A673 (cell line): ENCODE measurements around the gene AKAP12. TPM values are rescaled to one million over a fixed set of nuclear protein-coding genes. Genes with fewer than 3 reads are reported as not detected.

Experiments used
- BruUV-seq: library from RNA; stranded (reverse); fragments of 400-500 nt; replicated peaks from 2 replicates; lab custom pipeline; 2021; lab: Mats Ljungman, UMichigan
- CTCF ChIA-PET: fragments of 300-600 bp; sonication (Branson Sonifier 250); formaldehyde crosslinking; loops from one replicate; lab custom pipeline; 2022; ENCODE audit warnings: antibody characterized with exemption; lab: Charles Lee
- POLR2A ChIA-PET: fragments of 300-600 bp; sonication (Branson Sonifier 250); formaldehyde crosslinking; loops from one replicate; lab custom pipeline; 2022; ENCODE audit warnings: antibody characterized with exemption; ENCODE audit not compliant: low non-redundant PET; lab: Charles Lee
- DNase-seq: peaks from one replicate; pipeline ENCODE4 v3.0.0-alpha.2; 2015; ENCODE audit warnings: low spot score
- H3K27ac ChIP-seq: fragments of 200-600 bp; sonication (generic); 2 replicates; pipeline ENCODE4 v1.5.1; 2016; ENCODE audit warnings: mixed run types, low read depth, mild to moderate bottlenecking, mixed read lengths, antibody characterized with exemption, low read length; ENCODE audit not compliant: poor library complexity, severe bottlenecking
- H3K27me3 ChIP-seq: fragments of 200-600 bp; sonication (generic); replicated peaks from 2 replicates; pipeline ENCODE4 v1.6.1; 2017; ENCODE audit warnings: mixed run types, low read depth, mild to moderate bottlenecking, mixed read lengths, antibody characterized with exemption, low read length; ENCODE audit not compliant: insufficient read depth, poor library complexity
- H3K36me3 ChIP-seq: fragments of 200-600 bp; sonication (generic); 2 replicates; pipeline ENCODE4 v1.6.1; 2016; ENCODE audit warnings: mixed run types, mild to moderate bottlenecking, mixed read lengths, antibody characterized with exemption, low read length; ENCODE audit not compliant: insufficient read depth, poor library complexity, severe bottlenecking
- H3K4me1 ChIP-seq: fragments of 200-600 bp; sonication (generic); 2 replicates; pipeline ENCODE4 v1.6.1; 2017; ENCODE audit warnings: mixed run types, mild to moderate bottlenecking, mixed read lengths, antibody characterized with exemption, low read length; ENCODE audit not compliant: insufficient read depth, poor library complexity, severe bottlenecking
- H3K4me3 ChIP-seq: fragments of 200-600 bp; sonication (generic); 2 replicates; pipeline ENCODE4 v1.5.1; 2016; ENCODE audit warnings: low read depth, mixed run types, mild to moderate bottlenecking, mixed read lengths, low read length; ENCODE audit not compliant: poor library complexity, severe bottlenecking
- H3K9me3 ChIP-seq: fragments of 200-600 bp; sonication (generic); 2 replicates; pipeline ENCODE4 v1.6.1; 2016; ENCODE audit warnings: mixed run types, low read depth, mild to moderate bottlenecking, mixed read lengths, antibody characterized with exemption, low read length; ENCODE audit not compliant: poor library complexity, severe bottlenecking
- EZH2 ChIP-seq: fragments of 200-600 bp; sonication (generic); IDR thresholded peaks from 2 replicates; pipeline ENCODE4 v1.6.1; 2017; ENCODE audit warnings: borderline replicate concordance, low read depth, mild to moderate bottlenecking, mixed read lengths, antibody characterized with exemption, low read length; ENCODE audit not compliant: poor library complexity, severe bottlenecking
- intact Hi-C: fragments of 100-400 bp; cut with micrococcal nuclease; formaldehyde crosslinking; loops from one replicate; pipeline ENCODE4 v1.10.0; 2022; ENCODE audit not compliant: unreplicated experiment
- total RNA-seq: library from RNA; stranded (reverse); gene quantifications from 2 replicates; pipeline ENCODE4 v1.2.3, GENCODE V29; 2021
- TF ChIP-seq, protein P1 (sequence below): fragments of 300-800, 200-600 bp; sonication (generic); conservative IDR thresholded peaks from 2 replicates; pipeline ENCODE4 v1.5.1; 2017; ENCODE audit warnings: low read depth, mild to moderate bottlenecking, antibody characterized with exemption, low read length, moderate library complexity, mixed read lengths

Gene AKAP12
- total RNA-seq, 1 experiment from 2014 or later: 37.3 TPM

DNA sequence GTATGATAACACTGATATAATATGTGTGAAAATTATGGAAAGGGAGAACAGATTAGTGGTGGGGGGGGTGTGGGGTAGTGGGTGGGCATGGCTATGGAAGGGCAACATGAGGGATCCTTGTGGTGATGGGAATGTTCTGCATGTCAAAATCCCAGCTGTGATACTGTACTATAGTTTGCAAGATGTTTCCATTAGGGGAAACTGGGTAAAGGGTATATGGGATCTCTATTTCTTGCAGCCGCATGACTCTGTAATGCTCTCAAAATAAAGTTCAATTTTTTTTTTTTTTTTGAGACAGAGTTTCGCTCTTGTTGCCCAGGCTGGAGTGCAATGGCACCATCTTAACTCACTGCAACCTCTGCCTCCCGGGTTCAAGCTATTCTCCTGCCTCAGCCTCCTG, 137.3 kb downstream of the AKAP12 start:
- H3K4me1 ChIP-seq: peaks cover 17% of the 10 kb centered on the region
- H3K9me3 ChIP-seq: no peaks in the 10 kb centered on the region
- H3K27ac ChIP-seq: no peak overlapping the region
- H3K27me3 ChIP-seq: no peaks in the 10 kb centered on the region
- H3K4me3 ChIP-seq: no peak overlapping the region
- no TSS peak for BruUV-seq
- no peaks in the 10 kb centered on the region for H3K36me3 ChIP-seq
- POLR2A ChIA-PET: no interaction called here
- CTCF ChIA-PET: no interaction called here
- intact Hi-C loops: no loop called here
- DNase-seq: no peak
- TF ChIP-seq, protein P1, sequence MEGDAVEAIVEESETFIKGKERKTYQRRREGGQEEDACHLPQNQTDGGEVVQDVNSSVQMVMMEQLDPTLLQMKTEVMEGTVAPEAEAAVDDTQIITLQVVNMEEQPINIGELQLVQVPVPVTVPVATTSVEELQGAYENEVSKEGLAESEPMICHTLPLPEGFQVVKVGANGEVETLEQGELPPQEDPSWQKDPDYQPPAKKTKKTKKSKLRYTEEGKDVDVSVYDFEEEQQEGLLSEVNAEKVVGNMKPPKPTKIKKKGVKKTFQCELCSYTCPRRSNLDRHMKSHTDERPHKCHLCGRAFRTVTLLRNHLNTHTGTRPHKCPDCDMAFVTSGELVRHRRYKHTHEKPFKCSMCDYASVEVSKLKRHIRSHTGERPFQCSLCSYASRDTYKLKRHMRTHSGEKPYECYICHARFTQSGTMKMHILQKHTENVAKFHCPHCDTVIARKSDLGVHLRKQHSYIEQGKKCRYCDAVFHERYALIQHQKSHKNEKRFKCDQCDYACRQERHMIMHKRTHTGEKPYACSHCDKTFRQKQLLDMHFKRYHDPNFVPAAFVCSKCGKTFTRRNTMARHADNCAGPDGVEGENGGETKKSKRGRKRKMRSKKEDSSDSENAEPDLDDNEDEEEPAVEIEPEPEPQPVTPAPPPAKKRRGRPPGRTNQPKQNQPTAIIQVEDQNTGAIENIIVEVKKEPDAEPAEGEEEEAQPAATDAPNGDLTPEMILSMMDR: no peak
- no peak for TF ChIP-seq EZH2

- CTCF ChIA-PET: no interaction called here
- peak overlapping the region; percentile 16 for H3K27ac ChIP-seq
- DNase-seq: no peak
- peaks cover 21% of the 10 kb centered on the region for H3K4me1 ChIP-seq
- H3K4me3 ChIP-seq: no peak overlapping the region
- POLR2A ChIA-PET: interaction anchor here (0.6 kb wide), 1 partner anchor 744 kb away, joined by 3 read pairs; no protein-coding TSS in a partner anchor
- H3K36me3 ChIP-seq: no peaks in the 10 kb centered on the region
- H3K27me3 ChIP-seq: no peaks in the 10 kb centered on the region
- intact Hi-C loops: no loop called here
- no TSS peak for BruUV-seq
- H3K9me3 ChIP-seq: no peaks in the 10 kb centered on the region
- no peak for TF ChIP-seq EZH2
- TF ChIP-seq, protein P1: no peak
These were observed 140.4 kb downstream of the AKAP12 start for GRCh38 chr6:151379933-151380847.

DNA sequence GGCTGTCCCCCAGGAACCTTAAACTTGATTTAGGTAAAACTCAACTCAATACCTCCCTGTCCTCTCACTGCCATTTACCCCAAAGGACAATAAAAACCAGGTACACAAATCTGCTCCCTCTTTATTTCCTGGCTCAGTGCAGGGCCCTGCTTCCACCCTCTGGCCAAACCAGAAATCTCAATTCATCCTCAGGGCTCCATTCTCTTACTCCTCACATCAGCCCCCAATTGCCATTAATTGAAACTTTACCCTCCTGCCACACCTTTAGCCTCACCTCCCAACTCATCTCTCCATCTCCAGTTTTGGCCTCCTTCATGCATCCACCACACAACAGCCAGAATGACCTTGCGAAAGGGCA, 141.1 kb downstream of the AKAP12 start:
- intact Hi-C loops: no loop called here
- H3K4me3 ChIP-seq: no peak overlapping the region
- ChIA-PET CTCF (no interaction called here), POLR2A (no interaction called here)
- no TSS peak for BruUV-seq
- H3K36me3 ChIP-seq: no peaks in the 10 kb centered on the region
- no peak for DNase-seq
- H3K27ac ChIP-seq: peak overlapping the region; percentile 16
- H3K4me1 ChIP-seq: peaks cover 24% of the 10 kb centered on the region
- no peaks in the 10 kb centered on the region for H3K9me3 ChIP-seq
- TF ChIP-seq, protein P1: no peak
- no peak for TF ChIP-seq EZH2
- no peaks in the 10 kb centered on the region for H3K27me3 ChIP-seq
